ENCODE results near the gene PANK2. TPM values are rescaled to one million over a fixed set of nuclear protein-coding genes. Genes with fewer than 3 reads are reported as not detected.

Gene PANK2
- polyA plus RNA-seq, 1 of the 3 experiments (the other 2 are of a cell fraction): 17.7 TPM

- Histone ChIP-seq H3K36me3 (replicated peaks in 1 of 2; ENCODE audit: control insufficient read depth in 1 of 2, insufficient read depth in 2 of 2, low read length in 1 of 2) (peaks cover 0 to 32% of the 10 kb centered on the region in 2 experiments), H3K27me3 (ENCODE audit: insufficient read depth) (no peaks in the 10 kb centered on the region), H3K27ac (ENCODE audit: low read depth in 2 of 2, low read length in 1 of 2) (no peak overlapping the region), H3K9me3 (no peaks in the 10 kb centered on the region), H3F3A (replicated peaks; ENCODE audit: insufficient read depth) (peaks cover 7% of the 10 kb centered on the region), H3K4me3 (ENCODE audit: low read depth in 2 of 2, low read length in 1 of 2) (no peak overlapping the region), H4K20me1 (ENCODE audit: insufficient read depth) (peaks cover 11% of the 10 kb centered on the region; the same call in 1 of the 2 replicates), H3K9ac (no peak overlapping the region), H3K79me2 (ENCODE audit: insufficient read depth) (peaks cover 70% of the 10 kb centered on the region), H3K9me2 (no peaks in the 10 kb centered on the region), H3K4me1 (ENCODE audit: control insufficient read depth in 1 of 2, insufficient read depth in 2 of 2, low read depth in 1 of 2, low read length in 1 of 2) (no peaks in the 10 kb centered on the region; a peak in 1 of 4 replicates), H2AFZ (ENCODE audit: low read depth) (no peak overlapping the region), H3K4me2 (no peak overlapping the region)
- ChIA-PET POLR2A (no interaction called here), CTCF (interaction anchor here (1.0 kb wide), 1 partner anchor 115 kb away, joined by 3 read pairs; no protein-coding TSS in a partner anchor)
- TF ChIP-seq RFX5 (IDR thresholded peaks at IDR 0.05; ENCODE audit: low read length): no peak
- TF ChIP-seq TCF12 (IDR thresholded peaks at IDR 0.05): no peak
- TF ChIP-seq GABPA (IDR thresholded peaks at IDR 0.05; ENCODE audit: low read depth): no peak
- no peak for TF ChIP-seq MEF2A (IDR thresholded peaks at IDR 0.05; ENCODE audit: borderline replicate concordance, low read depth)
- no peak for TF ChIP-seq TEAD4 (IDR thresholded peaks at IDR 0.05; ENCODE audit: borderline replicate concordance, insufficient read depth)
- TF ChIP-seq FOSL2 (IDR thresholded peaks at IDR 0.05; ENCODE audit: borderline replicate concordance, low read depth): no peak
- TF ChIP-seq ZBTB33 (IDR thresholded peaks at IDR 0.05; ENCODE audit: borderline replicate concordance, low read depth): no peak
- no peak for TF ChIP-seq GATA2 (CRISPR knock-in tag; IDR thresholded peaks at IDR 0.05)
- TF ChIP-seq MXI1 (IDR thresholded peaks at IDR 0.05; ENCODE audit: low read depth, low read length): no peak
- no peak for TF ChIP-seq RXRA (IDR thresholded peaks at IDR 0.05; ENCODE audit: borderline replicate concordance, low read depth)
- no peak for TF ChIP-seq NFIC (IDR thresholded peaks at IDR 0.05; ENCODE audit: borderline replicate concordance)
- TF ChIP-seq MAX (IDR thresholded peaks at IDR 0.05; ENCODE audit: low read depth): no peak
- no peak for TF ChIP-seq USF2 (IDR thresholded peaks at IDR 0.05; ENCODE audit: borderline replicate concordance, low read depth, low read length)
- TF ChIP-seq POLR2AphosphoS5 (IDR thresholded peaks at IDR 0.05; ENCODE audit: low read depth, low read length): no peak
- no peak for TF ChIP-seq FOXM1 (IDR thresholded peaks at IDR 0.05; ENCODE audit: low read depth)
- no peak for TF ChIP-seq CHD2 (IDR thresholded peaks at IDR 0.05; ENCODE audit: low read length, partially characterized antibody)
- TF ChIP-seq NRF1 (IDR thresholded peaks at IDR 0.05; ENCODE audit: low read depth, low read length): no peak
- 87% methylated on average over 5 of the region's 5 CpGs for WGBS (ENCODE audit: low lambda C conversion rate)
- DNase-seq: no peak
Observed at GRCh38 chr20:3970016-3970415, 80.8 kb downstream of the PANK2 start.
